Astrocyte (in vitro differentiated cells and primary cell): ENCODE data around the gene VTCN1. TPM values are rescaled to one million over a fixed set of nuclear protein-coding genes. Genes with fewer than 3 reads are reported as not detected.
A peak's percentile ranks its signal among the peaks of the same experiment; 100 is the strongest.

Experiments
- DNase-seq: peaks from one replicate; pipeline ENCODE4 v3.0.0-alpha.2; 2010; ENCODE audit warnings: low read depth
- FAIRE-seq: peaks from 2 replicates; lab custom pipeline; 2011; peaks lifted over from hg19 to GRCh38; lab: Jason Lieb, UNC
- H2AFZ ChIP-seq: 2 replicates; pipeline ENCODE4 v1.6.0; 2012; ENCODE audit warnings: low read depth, low read length, inconsistent platforms
- H3K27ac ChIP-seq: 2 replicates; pipeline ENCODE4 v1.5.1; 2011; ENCODE audit warnings: low read depth, low read length, inconsistent platforms
- H3K27me3 ChIP-seq: 2 replicates; pipeline ENCODE4 v1.6.0; 2011; ENCODE audit warnings: low read length, inconsistent platforms; ENCODE audit not compliant: insufficient read depth
- H3K36me3 ChIP-seq: 2 replicates; pipeline ENCODE4 v1.5.1; 2011; ENCODE audit warnings: low read length, inconsistent platforms; ENCODE audit not compliant: insufficient read depth
- H3K4me1 ChIP-seq: 2 replicates; pipeline ENCODE4 v1.5.1; 2011; ENCODE audit warnings: low read length, inconsistent platforms; ENCODE audit not compliant: insufficient read depth
- H3K4me2 ChIP-seq: 2 replicates; pipeline ENCODE4 v1.6.0; 2012; ENCODE audit warnings: low read length, inconsistent platforms
- H3K4me3 ChIP-seq: 2 replicates; pipeline ENCODE4 v1.5.1; 2011; ENCODE audit warnings: low read depth, mild to moderate bottlenecking, low read length, inconsistent platforms; ENCODE audit not compliant: insufficient read depth
- H3K79me2 ChIP-seq: 2 replicates; pipeline ENCODE4 v1.6.0; 2012; ENCODE audit warnings: mild to moderate bottlenecking, low read length, inconsistent platforms; ENCODE audit not compliant: insufficient read depth
- H3K9ac ChIP-seq: 2 replicates; pipeline ENCODE4 v1.6.0; 2012; ENCODE audit warnings: mild to moderate bottlenecking, low read length, inconsistent platforms
- H3K9me3 ChIP-seq: 2 replicates; pipeline ENCODE4 v1.5.1; 2012; ENCODE audit warnings: low read depth, mild to moderate bottlenecking, low read length, inconsistent platforms; ENCODE audit not compliant: insufficient read depth
- H4K20me1 ChIP-seq: 2 replicates; pipeline ENCODE4 v1.6.0; 2012; ENCODE audit warnings: low read length, inconsistent platforms; ENCODE audit not compliant: insufficient read depth
- H3K27ac Mint-ChIP-seq: one replicate; pipeline ENCODE4 v1.8.0; 2021; ENCODE audit warnings: mild to moderate bottlenecking, mixed read lengths; ENCODE audit not compliant: unreplicated experiment
- H3K27me3 Mint-ChIP-seq: one replicate; pipeline ENCODE4 v1.8.0; 2021; ENCODE audit warnings: low read depth, mixed read lengths; ENCODE audit not compliant: unreplicated experiment
- H3K36me3 Mint-ChIP-seq: one replicate; pipeline ENCODE4 v1.8.0; 2021; ENCODE audit warnings: low read depth, mixed read lengths; ENCODE audit not compliant: unreplicated experiment
- H3K4me1 Mint-ChIP-seq: one replicate; pipeline ENCODE4 v1.8.0; 2021; ENCODE audit warnings: low read depth, mixed read lengths; ENCODE audit not compliant: unreplicated experiment
- H3K4me3 Mint-ChIP-seq: one replicate; pipeline ENCODE4 v1.8.0; 2021; ENCODE audit warnings: mild to moderate bottlenecking, moderate library complexity, mixed read lengths; ENCODE audit not compliant: unreplicated experiment
- H3K9me3 Mint-ChIP-seq: one replicate; pipeline ENCODE4 v1.8.0; 2021; ENCODE audit warnings: mild to moderate bottlenecking, mixed read lengths; ENCODE audit not compliant: unreplicated experiment
- CTCF ChIP-seq: IDR thresholded peaks from 2 replicates; pipeline ENCODE4 v1.5.1; 2011; ENCODE audit warnings: low read depth, mild to moderate bottlenecking, inconsistent platforms, low read length, moderate library complexity; ENCODE audit not compliant: insufficient read depth
- EZH2 ChIP-seq: IDR thresholded peaks from 2 replicates; pipeline ENCODE4 v1.6.1; 2012; ENCODE audit warnings: mild to moderate bottlenecking, low read length, inconsistent platforms; ENCODE audit not compliant: insufficient read depth
- total RNA-seq: library from RNA; stranded (reverse); gene quantifications from 2 replicates; pipeline ENCODE4 v1.2.1, GENCODE V29; 2021

VTCN1 gene
- total RNA-seq, 1 donor from 2014 or later, result 1.3 TPM

- Histone ChIP-seq H3K27me3 (no peaks in the 10 kb centered on the region), H4K20me1 (no peaks in the 10 kb centered on the region), H3K4me1 (peaks cover 10% of the 10 kb centered on the region), H3K4me3 (no peak overlapping the region), H3K79me2 (no peaks in the 10 kb centered on the region), H3K9ac (no peak overlapping the region), H3K36me3 (no peaks in the 10 kb centered on the region), H2AFZ (no peak overlapping the region), H3K27ac (no peak overlapping the region), H3K9me3 (no peaks in the 10 kb centered on the region), H3K4me2 (no peak overlapping the region)
- FAIRE-seq (no peak), DNase-seq (no peak)
- H3K36me3 Mint-ChIP-seq, result no peaks in the 10 kb centered on the region
- H3K9me3 Mint-ChIP-seq, result no peaks in the 10 kb centered on the region
- no peak overlapping the region for H3K27ac Mint-ChIP-seq
- H3K4me1 Mint-ChIP-seq, result peaks cover 5% of the 10 kb centered on the region
- H3K4me3 Mint-ChIP-seq, result no peak overlapping the region
- TF ChIP-seq EZH2, result no peak
- no peak for TF ChIP-seq CTCF
- no peaks in the 10 kb centered on the region for H3K27me3 Mint-ChIP-seq
Measured at GRCh38 chr1:117173691-117174090, 37.0 kb downstream of the VTCN1 start.

DNA sequence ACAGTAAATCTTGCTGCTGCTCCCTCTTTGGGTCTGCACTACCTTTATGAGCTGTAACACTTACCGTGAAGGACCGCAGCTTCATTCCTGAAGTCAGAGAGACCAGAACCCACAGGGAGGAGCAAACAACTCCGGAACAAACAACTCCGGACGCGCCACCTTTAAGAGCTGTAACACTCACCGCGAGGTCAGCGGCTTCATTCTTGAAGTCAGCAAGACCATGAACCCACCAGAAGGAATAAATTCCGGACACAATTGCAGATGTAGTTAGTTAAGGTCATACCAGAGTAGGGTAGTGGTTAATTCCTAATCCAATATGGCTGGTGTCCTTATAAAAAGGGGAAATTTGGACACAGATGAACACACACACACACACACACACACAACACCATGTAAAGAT, 37.7 kb downstream of the VTCN1 start:
- Histone ChIP-seq H3K79me2 (no peaks in the 10 kb centered on the region), H3K36me3 (no peaks in the 10 kb centered on the region), H3K9me3 (no peaks in the 10 kb centered on the region), H3K27me3 (no peaks in the 10 kb centered on the region), H3K4me2 (no peak overlapping the region), H4K20me1 (no peaks in the 10 kb centered on the region), H3K4me1 (peaks cover 10% of the 10 kb centered on the region), H3K27ac (no peak overlapping the region), H3K4me3 (no peak overlapping the region), H2AFZ (no peak overlapping the region), H3K9ac (no peak overlapping the region)
- FAIRE-seq (no peak), DNase-seq (no peak)
- Mint-ChIP-seq H3K27ac (no peak overlapping the region), H3K36me3 (no peaks in the 10 kb centered on the region), H3K9me3 (no peaks in the 10 kb centered on the region), H3K4me1 (peaks cover 4% of the 10 kb centered on the region), H3K27me3 (no peaks in the 10 kb centered on the region), H3K4me3 (no peak overlapping the region)
- no peak for TF ChIP-seq CTCF
- no peak for TF ChIP-seq EZH2

DNA sequence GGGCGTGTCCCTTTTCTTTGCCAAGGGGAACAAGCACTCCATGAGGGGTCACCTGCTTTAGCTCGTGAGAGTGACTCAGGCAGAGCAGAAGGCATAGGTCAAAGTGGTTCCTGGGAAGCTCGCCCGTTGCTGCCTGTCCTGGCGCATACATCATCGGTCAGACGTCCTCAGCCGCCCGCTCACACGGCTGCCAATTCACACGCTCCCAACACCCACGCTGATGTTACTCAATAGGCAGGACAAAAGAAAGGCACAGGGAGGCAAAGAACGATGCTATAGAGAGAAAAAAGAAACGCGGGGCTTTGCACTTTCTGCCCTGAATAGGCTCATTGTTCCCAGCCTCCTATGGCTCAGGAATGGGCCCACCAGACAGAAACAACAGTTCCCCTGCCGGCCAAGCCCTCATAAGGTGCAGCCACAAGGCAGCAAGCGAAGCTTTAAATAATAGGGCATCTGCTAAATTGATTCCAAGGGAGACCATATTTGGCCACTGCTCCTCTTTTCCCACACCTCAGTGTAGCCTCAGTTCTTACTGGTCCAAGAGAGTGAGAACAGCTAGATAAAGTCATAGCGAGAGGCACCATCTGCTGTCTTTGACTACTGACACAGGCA, 38.7 kb downstream of the VTCN1 start:
- H3K4me1 Mint-ChIP-seq, result peaks cover 4% of the 10 kb centered on the region
- peak; percentile 94 for DNase-seq
- H3K27me3 ChIP-seq, result no peaks in the 10 kb centered on the region
- peak overlapping the region; percentile 54 for H3K4me2 ChIP-seq
- H3K27ac ChIP-seq, result peak overlapping the region; percentile 69
- H4K20me1 ChIP-seq, result no peaks in the 10 kb centered on the region
- H3K4me3 Mint-ChIP-seq, result no peak overlapping the region
- no peak for FAIRE-seq
- H3K36me3 ChIP-seq, result no peaks in the 10 kb centered on the region
- no peaks in the 10 kb centered on the region for H3K27me3 Mint-ChIP-seq
- no peaks in the 10 kb centered on the region for H3K79me2 ChIP-seq
- H3K9me3 Mint-ChIP-seq, result no peaks in the 10 kb centered on the region
- peak overlapping the region; percentile 67 for H2AFZ ChIP-seq
- H3K36me3 Mint-ChIP-seq, result no peaks in the 10 kb centered on the region
- H3K4me1 ChIP-seq, result peaks cover 10% of the 10 kb centered on the region
- H3K9ac ChIP-seq, result peak overlapping the region; percentile 75
- no peaks in the 10 kb centered on the region for H3K9me3 ChIP-seq
- H3K27ac Mint-ChIP-seq, result no peak overlapping the region
- no peak for TF ChIP-seq EZH2
- no peak for TF ChIP-seq CTCF
- H3K4me3 ChIP-seq, result no peak overlapping the region
